ENCODE results near the gene ARHGEF17. TPM values are rescaled to one million over a fixed set of nuclear protein-coding genes. Genes with fewer than 3 reads are reported as not detected.

Gene ARHGEF17
- total and polyA plus RNA-seq, 2 experiments from 2014 or later, result 15.3 to 23.5 TPM

GRCh38 chr11:73412308-73412707 is 104.2 kb downstream of the ARHGEF17 start:
- H3K79me2 ChIP-seq (ENCODE audit: insufficient read depth), result no peaks in the 10 kb centered on the region
- H4K20me1 ChIP-seq (ENCODE audit: insufficient read depth), result no peaks in the 10 kb centered on the region; the same call in 1 of the 2 replicates
- peaks cover 42% of the 10 kb centered on the region for H3F3A ChIP-seq (ENCODE audit: insufficient read depth)
- DNase-seq, result no peak
- H3K9me3 ChIP-seq (ENCODE audit: low read depth), result no peaks in the 10 kb centered on the region
- H3K4me2 ChIP-seq (ENCODE audit: unreplicated experiment), result no peak overlapping the region
- no peak overlapping the region for H3K27ac ChIP-seq
- 84 to 94% methylated on average over 3 of the region's 3 CpGs for WGBS, 2 experiments (ENCODE audit: low coverage in 1 of 2, low lambda C conversion rate in 2 of 2, missing lambda C conversion rate in 2 of 2)
- in situ Hi-C loops (cut with MboI), result no loop called here
- H3K4me3 ChIP-seq, result no peak overlapping the region
- H3K36me3 ChIP-seq (ENCODE audit: low read depth), result 0 out of 2 replicates have a peak, but pooled peaks cover 6% of the 10 kb centered on the region
- H3K4me1 ChIP-seq (ENCODE audit: insufficient read depth), result peaks cover 50% of the 10 kb centered on the region
- no peaks in the 10 kb centered on the region for H3K9me2 ChIP-seq (ENCODE audit: insufficient read depth)
- H2AFZ ChIP-seq, result no peak overlapping the region
- H3K9ac ChIP-seq, result no peak overlapping the region
- no peak for TF ChIP-seq EZH2phosphoT487 (IDR thresholded peaks at IDR 0.05; ENCODE audit: insufficient read depth, low read depth)
- TF ChIP-seq EZH2 (IDR thresholded peaks at IDR 0.05; ENCODE audit: insufficient read depth, poor library complexity, severe bottlenecking), result no peak
- H3K27me3 ChIP-seq (replicated peaks; ENCODE audit: insufficient read depth), result no peaks in the 10 kb centered on the region

- H3K4me3 ChIP-seq, result no peak overlapping the region
- peaks cover 44% of the 10 kb centered on the region for H3F3A ChIP-seq (ENCODE audit: insufficient read depth)
- H3K9ac ChIP-seq, result no peak overlapping the region
- H3K9me2 ChIP-seq (ENCODE audit: insufficient read depth), result no peaks in the 10 kb centered on the region
- H3K79me2 ChIP-seq (ENCODE audit: insufficient read depth), result no peaks in the 10 kb centered on the region
- 94 to 100% methylated on average over 2 of the region's 2 CpGs for WGBS, 2 experiments (ENCODE audit: low coverage in 1 of 2, low lambda C conversion rate in 2 of 2, missing lambda C conversion rate in 2 of 2)
- no peak overlapping the region for H2AFZ ChIP-seq
- TF ChIP-seq EZH2 (IDR thresholded peaks at IDR 0.05; ENCODE audit: insufficient read depth, poor library complexity, severe bottlenecking) (no peak), EZH2phosphoT487 (IDR thresholded peaks at IDR 0.05; ENCODE audit: insufficient read depth, low read depth) (no peak)
- no peaks in the 10 kb centered on the region for H3K9me3 ChIP-seq (ENCODE audit: low read depth)
- H4K20me1 ChIP-seq (ENCODE audit: insufficient read depth), result no peaks in the 10 kb centered on the region; the same call in 1 of the 2 replicates
- DNase-seq, result no peak
- in situ Hi-C loops (cut with MboI), result no loop called here
- H3K4me2 ChIP-seq (ENCODE audit: unreplicated experiment), result no peak overlapping the region
- H3K4me1 ChIP-seq (ENCODE audit: insufficient read depth), result peaks cover 51% of the 10 kb centered on the region
- no peaks in the 10 kb centered on the region for H3K27me3 ChIP-seq (replicated peaks; ENCODE audit: insufficient read depth)
- H3K27ac ChIP-seq, result peak overlapping the region; percentile 91
- 0 out of 2 replicates have a peak, but pooled peaks cover 6% of the 10 kb centered on the region for H3K36me3 ChIP-seq (ENCODE audit: low read depth)
These were observed 105.2 kb downstream of the ARHGEF17 start for GRCh38 chr11:73413256-73413655.

GRCh38 chr11:73414977-73415651 is 107.0 kb downstream of the ARHGEF17 start:
- peak overlapping the region; percentile 66 for H3K9ac ChIP-seq
- H2AFZ ChIP-seq, result no peak overlapping the region
- peak overlapping the region; percentile 68 for H3K4me2 ChIP-seq (ENCODE audit: unreplicated experiment)
- H3K27ac ChIP-seq, result peak overlapping the region; percentile 91
- DNase-seq, result peak; percentile 90
- peaks cover 44% of the 10 kb centered on the region for H3F3A ChIP-seq (ENCODE audit: insufficient read depth)
- no peaks in the 10 kb centered on the region for H3K36me3 ChIP-seq (ENCODE audit: low read depth)
- H3K27me3 ChIP-seq (replicated peaks; ENCODE audit: insufficient read depth), result no peaks in the 10 kb centered on the region
- in situ Hi-C loops (cut with MboI), result no loop called here
- TF ChIP-seq EZH2 (IDR thresholded peaks at IDR 0.05; ENCODE audit: insufficient read depth, poor library complexity, severe bottlenecking), result no peak
- TF ChIP-seq EZH2phosphoT487 (IDR thresholded peaks at IDR 0.05; ENCODE audit: insufficient read depth, low read depth), result peak; percentile 81; the same call in 1 of the 2 replicates
- H3K4me1 ChIP-seq (ENCODE audit: insufficient read depth), result peaks cover 49% of the 10 kb centered on the region
- no peaks in the 10 kb centered on the region for H3K79me2 ChIP-seq (ENCODE audit: insufficient read depth)
- no peak overlapping the region for H3K4me3 ChIP-seq
- H3K9me2 ChIP-seq (ENCODE audit: insufficient read depth), result no peaks in the 10 kb centered on the region
- no peaks in the 10 kb centered on the region; the same call in 1 of the 2 replicates for H4K20me1 ChIP-seq (ENCODE audit: insufficient read depth)
- 0% methylated on average over 1 of the region's 1 CpG for WGBS, 2 experiments (ENCODE audit: low coverage in 1 of 2, low lambda C conversion rate in 2 of 2, missing lambda C conversion rate in 2 of 2)
- H3K9me3 ChIP-seq (ENCODE audit: low read depth), result no peaks in the 10 kb centered on the region

- Histone ChIP-seq H3K79me2 (ENCODE audit: insufficient read depth) (no peaks in the 10 kb centered on the region), H3K9me2 (ENCODE audit: insufficient read depth) (no peaks in the 10 kb centered on the region), H3K4me1 (ENCODE audit: insufficient read depth) (peaks cover 42% of the 10 kb centered on the region), H3K4me3 (0 out of 2 replicates have a peak overlapping the region, but pooled peaks have one; percentile 19), H3K27me3 (replicated peaks; ENCODE audit: insufficient read depth) (no peaks in the 10 kb centered on the region), H3F3A (ENCODE audit: insufficient read depth) (peaks cover 44% of the 10 kb centered on the region), H3K4me2 (ENCODE audit: unreplicated experiment) (peak overlapping the region; percentile 68), H3K9ac (peak overlapping the region; percentile 65), H3K36me3 (ENCODE audit: low read depth) (no peaks in the 10 kb centered on the region), H3K9me3 (ENCODE audit: low read depth) (no peaks in the 10 kb centered on the region), H4K20me1 (ENCODE audit: insufficient read depth) (no peaks in the 10 kb centered on the region; the same call in 1 of the 2 replicates), H2AFZ (no peak overlapping the region), H3K27ac (peak overlapping the region; percentile 91)
- DNase-seq, result peak; percentile 81
- TF ChIP-seq EZH2 (IDR thresholded peaks at IDR 0.05; ENCODE audit: insufficient read depth, poor library complexity, severe bottlenecking) (no peak), EZH2phosphoT487 (IDR thresholded peaks at IDR 0.05; ENCODE audit: insufficient read depth, low read depth) (no peak)
- 51 to 57% methylated on average over 4 of the region's 4 CpGs for WGBS, 2 experiments (ENCODE audit: low coverage in 1 of 2, low lambda C conversion rate in 2 of 2, missing lambda C conversion rate in 2 of 2)
- in situ Hi-C loops (cut with MboI), result no loop called here
These were observed 108.0 kb downstream of the ARHGEF17 start for GRCh38 chr11:73415854-73416615.

Measured in GM23248 (cell line).